GM12875 (cell line): ENCODE measurements around the gene CAPN9.

Source experiments
- H3K4me3 ChIP-seq: one replicate; pipeline ENCODE4 v1.5.1; 2011; ENCODE audit warnings: low read depth, low read length, control low read depth
- TF ChIP-seq, protein P1 (sequence below): IDR thresholded peaks from 2 replicates; pipeline ENCODE4 v1.5.1; 2011; ENCODE audit warnings: low read depth, mild to moderate bottlenecking, control low read depth, inconsistent platforms, low read length, moderate library complexity, borderline replicate concordance; ENCODE audit not compliant: insufficient read depth

Gene CAPN9

DNA sequence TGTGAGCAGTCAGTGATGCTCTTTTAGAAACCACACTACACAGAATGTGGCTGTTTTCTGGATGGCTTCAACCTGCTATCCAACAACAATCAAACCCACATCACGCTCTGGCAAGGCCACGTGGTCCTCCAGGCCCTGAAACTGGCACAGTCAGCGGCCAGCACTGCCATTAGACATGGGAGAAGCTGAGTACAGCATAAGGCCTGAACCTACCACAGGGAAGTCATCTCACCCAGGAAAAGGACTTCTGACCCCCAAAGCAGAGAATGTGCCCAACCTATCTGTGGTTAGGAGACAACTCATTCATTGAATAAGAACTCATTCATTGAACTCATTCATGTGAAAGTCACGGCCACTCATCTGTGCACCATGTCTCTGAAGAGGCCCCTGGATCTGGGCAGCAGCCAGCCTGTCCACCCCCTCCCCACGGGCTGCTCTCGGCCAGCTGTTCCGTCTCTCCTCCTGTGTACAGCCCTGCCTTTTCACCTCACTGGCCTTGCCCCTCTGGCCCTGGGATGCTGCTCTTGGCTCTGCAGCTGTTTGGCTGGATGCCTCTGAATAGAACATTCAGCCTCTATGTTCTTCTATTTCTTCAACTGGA, 80.0 kb downstream of the CAPN9 start:
- no peak overlapping the region for H3K4me3 ChIP-seq
- TF ChIP-seq, protein P1, sequence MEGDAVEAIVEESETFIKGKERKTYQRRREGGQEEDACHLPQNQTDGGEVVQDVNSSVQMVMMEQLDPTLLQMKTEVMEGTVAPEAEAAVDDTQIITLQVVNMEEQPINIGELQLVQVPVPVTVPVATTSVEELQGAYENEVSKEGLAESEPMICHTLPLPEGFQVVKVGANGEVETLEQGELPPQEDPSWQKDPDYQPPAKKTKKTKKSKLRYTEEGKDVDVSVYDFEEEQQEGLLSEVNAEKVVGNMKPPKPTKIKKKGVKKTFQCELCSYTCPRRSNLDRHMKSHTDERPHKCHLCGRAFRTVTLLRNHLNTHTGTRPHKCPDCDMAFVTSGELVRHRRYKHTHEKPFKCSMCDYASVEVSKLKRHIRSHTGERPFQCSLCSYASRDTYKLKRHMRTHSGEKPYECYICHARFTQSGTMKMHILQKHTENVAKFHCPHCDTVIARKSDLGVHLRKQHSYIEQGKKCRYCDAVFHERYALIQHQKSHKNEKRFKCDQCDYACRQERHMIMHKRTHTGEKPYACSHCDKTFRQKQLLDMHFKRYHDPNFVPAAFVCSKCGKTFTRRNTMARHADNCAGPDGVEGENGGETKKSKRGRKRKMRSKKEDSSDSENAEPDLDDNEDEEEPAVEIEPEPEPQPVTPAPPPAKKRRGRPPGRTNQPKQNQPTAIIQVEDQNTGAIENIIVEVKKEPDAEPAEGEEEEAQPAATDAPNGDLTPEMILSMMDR, result no peak

DNA sequence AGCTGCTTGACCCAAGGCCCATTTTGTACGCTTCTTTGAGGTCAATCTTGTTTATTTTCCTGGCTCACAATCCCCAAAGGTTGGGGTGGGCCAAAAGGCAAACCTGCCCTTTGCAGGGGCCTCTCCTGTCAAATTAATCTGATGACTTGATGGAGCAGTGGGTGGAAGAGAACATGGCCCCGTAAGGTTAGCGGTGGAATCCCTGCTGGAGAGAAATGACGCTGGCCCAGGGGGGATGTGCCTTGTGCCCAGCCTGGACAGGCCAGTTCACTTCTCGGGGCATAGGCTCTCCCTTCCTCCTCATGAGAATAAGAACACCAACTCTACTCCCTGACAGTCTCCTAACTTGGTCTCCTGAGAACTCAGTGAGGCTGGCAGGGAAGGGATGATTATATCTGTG, 80.6 kb downstream of the CAPN9 start:
- no peak overlapping the region for H3K4me3 ChIP-seq
- TF ChIP-seq, protein P1, result no peak

DNA sequence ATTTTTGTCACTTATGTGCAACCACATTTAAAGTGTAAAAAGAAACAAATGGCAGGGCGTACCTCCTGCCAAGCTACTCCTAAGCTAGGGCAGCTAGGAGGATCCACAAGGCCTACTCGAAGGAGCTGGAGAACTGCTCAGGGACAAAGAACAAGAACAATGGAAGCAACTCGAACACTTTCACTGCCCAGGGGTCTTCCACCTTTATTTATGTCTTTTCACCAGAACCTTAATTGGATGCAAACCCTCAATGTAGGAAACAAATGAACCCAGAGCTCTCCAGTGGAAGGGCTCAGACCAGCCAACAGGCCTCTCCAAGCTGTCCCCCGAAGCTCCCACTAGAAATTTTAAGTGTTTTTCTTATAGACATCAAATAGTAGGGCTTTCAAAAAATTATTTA, 81.2 kb downstream of the CAPN9 start:
- H3K4me3 ChIP-seq, result no peak overlapping the region
- TF ChIP-seq, protein P1, result no peak

DNA sequence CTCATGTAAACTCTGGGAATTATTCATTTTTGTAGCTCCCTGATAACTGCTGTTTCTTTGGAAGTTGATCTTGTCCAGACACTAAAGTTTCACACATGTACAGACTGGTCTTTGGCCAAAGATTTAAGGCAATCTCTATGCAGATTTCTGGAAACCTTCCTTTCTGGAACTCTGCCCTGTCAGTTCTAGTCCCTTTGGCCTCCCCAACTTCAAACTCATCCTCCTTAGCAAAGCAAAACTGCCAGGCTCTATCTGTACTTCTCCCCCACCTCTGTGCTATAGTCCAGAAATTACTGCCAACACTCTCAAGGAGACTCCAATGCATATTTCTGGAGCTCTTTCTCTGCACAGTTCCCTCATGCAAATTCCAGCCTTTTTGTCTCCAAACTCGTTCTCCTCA, 84.6 kb downstream of the CAPN9 start:
- H3K4me3 ChIP-seq, result no peak overlapping the region
- TF ChIP-seq, protein P1, result no peak

DNA sequence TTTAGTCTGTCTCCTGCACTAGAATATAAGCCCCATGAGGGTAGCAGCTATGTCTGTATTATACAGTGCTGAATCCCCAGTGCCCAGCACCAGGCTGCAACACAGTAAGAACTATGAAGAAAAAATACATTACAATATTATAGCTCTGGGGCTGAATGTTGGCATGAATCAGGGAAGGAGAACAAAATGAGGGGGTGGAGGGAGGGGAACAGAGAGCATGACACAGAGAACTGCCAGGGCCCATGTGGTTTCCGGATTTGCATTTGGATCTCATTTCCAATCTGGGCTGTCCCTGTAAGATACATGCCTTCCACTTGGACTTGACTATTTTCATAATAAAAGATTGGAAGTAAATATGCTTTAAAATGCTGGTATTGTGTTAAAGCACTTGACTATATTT, 85.3 kb downstream of the CAPN9 start:
- H3K4me3 ChIP-seq, result no peak overlapping the region
- TF ChIP-seq, protein P1, result no peak

DNA sequence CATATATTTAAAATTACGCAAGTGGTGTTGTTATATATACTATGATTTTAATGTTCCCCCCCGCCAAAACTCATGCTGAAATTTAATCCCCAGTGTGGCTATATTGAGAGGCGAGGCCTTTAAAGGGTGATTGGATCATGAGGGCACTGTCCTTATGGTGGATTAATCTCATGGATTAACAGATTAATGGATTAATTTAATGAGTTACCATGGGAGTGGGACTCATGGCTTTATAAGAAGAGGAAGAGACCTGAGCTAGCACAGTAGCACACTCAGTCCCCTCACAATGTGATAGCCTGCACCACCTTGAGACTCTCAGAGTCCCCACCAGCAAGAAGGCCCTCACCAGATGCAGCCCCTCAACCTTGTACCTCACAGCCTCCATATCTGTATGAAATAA, 86.3 kb downstream of the CAPN9 start:
- H3K4me3 ChIP-seq, result no peak overlapping the region
- TF ChIP-seq, protein P1, result no peak

DNA sequence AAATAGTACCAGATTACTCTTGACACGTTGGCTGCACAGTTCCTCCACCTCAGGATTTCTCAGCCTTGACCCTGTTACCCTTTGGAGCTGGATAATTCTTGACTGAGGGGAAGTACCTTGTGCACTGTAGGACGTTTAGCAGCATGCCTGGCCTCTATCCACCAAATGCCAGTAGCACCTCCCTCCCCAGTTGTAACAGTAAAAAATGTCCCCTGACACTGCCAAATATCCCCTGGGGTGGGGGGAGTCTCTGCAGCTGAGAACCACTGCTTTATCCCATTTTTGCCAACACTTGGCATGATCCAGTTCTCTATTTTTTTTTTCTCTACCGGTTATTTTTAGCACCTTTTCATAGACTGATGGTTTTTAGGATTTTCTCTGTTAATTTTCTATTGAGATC, 87.1 kb downstream of the CAPN9 start:
- TF ChIP-seq, protein P1, result no peak
- no peak overlapping the region for H3K4me3 ChIP-seq
